HT1080 (cell line): ENCODE data around the gene HIPK2. TPM values are rescaled to one million over a fixed set of nuclear protein-coding genes. Genes with fewer than 3 reads are reported as not detected.

Source experiments
- DNase-seq: peaks from one replicate; pipeline ENCODE4 v3.0.0-alpha.2; 2015; ENCODE audit warnings: low read depth
- total RNA-seq: library from RNA; depleted of rRNA; stranded (reverse); fragments of >200 nt; shearing (Covaris generic); gene quantifications from 2 replicates; pipeline ENCODE4 v1.2.3, GENCODE V29; 2014; rRNA removed

The HIPK2 gene
- total RNA-seq, 1 experiment from 2014 or later, result 20.0 TPM

DNA sequence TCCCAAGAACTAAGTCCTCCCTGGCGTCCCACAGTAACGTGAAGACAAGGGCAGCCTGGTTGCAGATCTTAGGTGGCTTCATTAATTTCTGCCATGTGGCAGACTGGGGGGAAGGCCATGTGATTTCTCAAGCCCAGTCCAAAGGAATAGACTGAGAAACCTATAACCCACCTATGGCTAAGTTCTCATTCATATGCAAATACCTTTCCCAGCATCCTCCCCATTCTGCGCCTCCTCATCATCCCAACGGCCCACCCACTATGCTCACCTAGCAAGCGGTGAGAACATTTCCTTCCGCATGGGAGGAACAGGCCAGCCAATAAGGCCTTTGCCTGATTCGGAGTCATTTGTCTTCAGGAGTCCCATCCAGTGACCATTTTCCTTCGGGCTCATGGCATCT, 262.5 kb downstream of the HIPK2 start:
- no peak for DNase-seq

Other genes starting within 250 kb of the HIPK2 start
- 13.0 and 13.5 TPM in 2 replicates for gene TBXAS1, start 51.3 kb upstream of the HIPK2 start, total RNA-seq